AG04450 (cell line): ENCODE data around the gene LPAR3. TPM values are rescaled to one million over a fixed set of nuclear protein-coding genes. Genes with fewer than 3 reads are reported as not detected.

Source experiments
- CTCF ChIA-PET: fragments of 300-600, 350-600 bp; formaldehyde crosslinking; extraction: SDS; loops from one replicate; lab custom pipeline; 2022; ENCODE audit warnings: antibody characterized with exemption, inconsistent platforms; lab: Charles Lee
- POLR2A ChIA-PET: fragments of 350-600 bp; formaldehyde crosslinking; extraction: SDS; loops from one replicate; lab custom pipeline; 2021; ENCODE audit warnings: antibody characterized with exemption, inconsistent platforms; lab: Yijun Ruan, JAX
- DNase-seq: peaks from one replicate; pipeline ENCODE4 v3.0.0-alpha.2; 2011; ENCODE audit warnings: low read depth, low spot score
- H3K27ac ChIP-seq: one replicate; pipeline ENCODE4 v1.5.1; 2012; ENCODE audit warnings: low read depth, low read length, control low read depth
- H3K27me3 ChIP-seq: one replicate; pipeline ENCODE4 v1.6.0; 2012; ENCODE audit warnings: low read length; ENCODE audit not compliant: control insufficient read depth, insufficient read depth
- H3K4me3 ChIP-seq: 2 replicates; pipeline ENCODE4 v1.5.1; 2011; ENCODE audit warnings: mild to moderate bottlenecking, low read depth, low read length, control low read depth
- H3K9me3 ChIP-seq: 2 replicates; pipeline ENCODE4 v1.5.1; 2012; ENCODE audit warnings: low read length; ENCODE audit not compliant: control insufficient read depth, insufficient read depth
- polyA plus RNA-seq: library from polyadenylated mRNA; depleted of rRNA; stranded (reverse); fragments of >200 nt; gene quantifications from 2 replicates; pipeline ENCODE4 v1.2.3, GENCODE V29; 2011
- TF ChIP-seq, protein P1 (sequence below): IDR thresholded peaks from 2 replicates; pipeline ENCODE4 v1.5.1; 2011; ENCODE audit warnings: low read depth, low read length, control low read depth, inconsistent platforms

LPAR3 gene
- polyA plus RNA-seq, 1 experiment = 3.5 TPM

DNA sequence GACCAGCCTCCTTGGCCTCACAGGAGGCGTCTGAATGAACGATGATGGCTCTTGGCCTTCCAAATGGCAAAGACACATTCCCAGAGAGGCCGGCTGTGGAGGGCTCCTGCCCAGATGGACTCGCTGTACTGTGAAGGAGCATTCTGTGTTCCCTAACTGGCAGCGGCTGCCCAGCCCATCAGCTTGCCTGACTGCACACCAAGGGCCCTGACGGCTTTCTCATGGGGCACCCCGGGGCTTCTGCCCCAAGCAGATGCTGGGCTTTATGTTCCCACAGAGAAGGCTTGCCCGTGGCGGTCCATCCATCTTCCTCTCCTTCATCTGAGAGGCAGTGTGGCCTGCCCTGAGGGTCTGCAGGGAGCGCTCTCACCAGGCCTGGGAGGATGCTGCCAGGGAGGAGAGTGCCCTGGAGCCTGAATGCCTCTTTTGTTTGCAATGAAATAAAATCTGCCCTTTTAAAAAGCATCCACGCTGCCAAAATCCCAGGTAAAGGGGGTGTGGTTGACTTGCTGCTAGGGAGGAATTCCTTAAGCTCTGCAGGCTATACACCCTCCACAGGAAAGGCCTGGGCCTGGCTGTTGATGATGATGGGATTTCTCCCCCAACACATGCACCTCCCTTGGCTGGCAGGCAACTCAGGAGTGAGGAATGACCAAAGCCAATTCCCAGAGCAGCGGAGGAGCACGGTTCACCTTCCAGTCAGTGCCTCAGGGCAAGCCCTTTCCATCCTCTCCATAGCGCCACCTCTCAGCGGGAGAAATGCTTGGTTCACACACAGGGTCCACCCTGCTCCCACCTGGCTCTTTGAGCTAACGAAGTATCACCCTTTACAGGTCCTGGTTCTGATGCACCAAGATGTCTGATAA lies 118.1 kb downstream of the LPAR3 start:
- ChIA-PET POLR2A (no interaction called here), CTCF (interaction anchor here (1.0 to 3.6 kb wide), 6 partner anchors 160 to 634 kb away, joined by 3 to 23 read pairs (median 6); no protein-coding TSS in a partner anchor)
- Histone ChIP-seq H3K4me3 (no peak overlapping the region), H3K27ac (no peak overlapping the region), H3K9me3 (no peaks in the 10 kb centered on the region), H3K27me3 (peaks cover 2% of the 10 kb centered on the region)
- DNase-seq = no peak
- TF ChIP-seq, protein P1, sequence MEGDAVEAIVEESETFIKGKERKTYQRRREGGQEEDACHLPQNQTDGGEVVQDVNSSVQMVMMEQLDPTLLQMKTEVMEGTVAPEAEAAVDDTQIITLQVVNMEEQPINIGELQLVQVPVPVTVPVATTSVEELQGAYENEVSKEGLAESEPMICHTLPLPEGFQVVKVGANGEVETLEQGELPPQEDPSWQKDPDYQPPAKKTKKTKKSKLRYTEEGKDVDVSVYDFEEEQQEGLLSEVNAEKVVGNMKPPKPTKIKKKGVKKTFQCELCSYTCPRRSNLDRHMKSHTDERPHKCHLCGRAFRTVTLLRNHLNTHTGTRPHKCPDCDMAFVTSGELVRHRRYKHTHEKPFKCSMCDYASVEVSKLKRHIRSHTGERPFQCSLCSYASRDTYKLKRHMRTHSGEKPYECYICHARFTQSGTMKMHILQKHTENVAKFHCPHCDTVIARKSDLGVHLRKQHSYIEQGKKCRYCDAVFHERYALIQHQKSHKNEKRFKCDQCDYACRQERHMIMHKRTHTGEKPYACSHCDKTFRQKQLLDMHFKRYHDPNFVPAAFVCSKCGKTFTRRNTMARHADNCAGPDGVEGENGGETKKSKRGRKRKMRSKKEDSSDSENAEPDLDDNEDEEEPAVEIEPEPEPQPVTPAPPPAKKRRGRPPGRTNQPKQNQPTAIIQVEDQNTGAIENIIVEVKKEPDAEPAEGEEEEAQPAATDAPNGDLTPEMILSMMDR = no peak

DNA sequence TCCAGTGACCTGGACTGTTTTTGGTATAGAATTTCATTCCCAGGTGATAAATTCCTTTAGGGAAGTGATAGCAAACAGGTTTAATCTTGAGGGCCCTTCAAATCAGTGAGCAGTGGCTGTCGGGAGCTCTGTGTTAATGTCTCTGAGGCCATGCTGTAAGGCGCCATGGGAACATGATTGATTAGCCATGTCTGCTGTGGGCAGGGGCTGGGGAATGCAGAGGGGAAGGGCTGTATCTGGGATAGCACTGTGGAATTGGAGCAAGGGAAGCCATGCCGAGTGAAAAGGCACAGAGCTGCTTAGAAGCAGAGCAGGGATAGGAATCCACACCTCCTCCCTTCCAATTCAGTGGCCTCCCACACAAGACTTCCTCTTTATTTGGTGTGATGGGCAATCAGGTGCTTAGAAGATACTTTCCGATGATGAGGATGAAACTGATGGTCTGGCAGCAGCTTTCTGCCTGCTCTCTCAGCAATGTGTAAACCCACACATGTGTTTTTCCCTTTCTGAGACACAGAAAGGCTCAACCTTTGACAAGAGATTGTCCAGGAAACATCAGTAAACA lies 119.0 kb downstream of the LPAR3 start:
- ChIA-PET POLR2A (no interaction called here), CTCF (interaction anchor here (1.1 to 2.4 kb wide), 2 partner anchors 8 to 123 kb away, joined by 3 to 17 read pairs; no protein-coding TSS in a partner anchor)
- Histone ChIP-seq H3K27me3 (peaks cover 5% of the 10 kb centered on the region), H3K27ac (no peak overlapping the region), H3K4me3 (no peak overlapping the region), H3K9me3 (no peaks in the 10 kb centered on the region)
- TF ChIP-seq, protein P1 = no peak
- DNase-seq = no peak

DNA sequence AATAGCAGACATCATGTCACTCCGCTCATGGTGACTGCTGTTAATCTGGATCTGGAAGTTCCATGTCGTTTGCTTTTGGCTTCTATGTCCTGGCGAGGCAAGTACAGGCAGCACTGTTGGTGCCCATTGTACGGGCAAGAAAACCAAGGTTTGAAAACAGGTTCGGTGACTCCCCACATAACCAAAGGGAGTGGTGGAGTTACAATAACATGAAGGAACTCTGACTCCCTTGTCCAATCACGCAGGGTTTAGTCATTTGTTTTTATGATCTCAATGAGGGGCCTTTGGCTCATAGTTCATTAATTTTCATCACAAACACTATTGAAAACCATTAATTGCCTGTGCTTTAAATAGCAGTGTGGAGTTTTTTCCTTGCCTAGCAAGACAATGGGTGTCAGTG lies 119.8 kb downstream of the LPAR3 start:
- Histone ChIP-seq H3K4me3 (no peak overlapping the region), H3K27ac (no peak overlapping the region), H3K9me3 (no peaks in the 10 kb centered on the region), H3K27me3 (peaks cover 6% of the 10 kb centered on the region)
- TF ChIP-seq, protein P1 = no peak
- CTCF ChIA-PET = interaction anchor here (1.1 to 2.8 kb wide), 13 partner anchors 9 to 864 kb away, joined by 3 to 39 read pairs (median 14); partner anchors contain the start of gene PRKACB
- DNase-seq = no peak
- POLR2A ChIA-PET = no interaction called here

DNA sequence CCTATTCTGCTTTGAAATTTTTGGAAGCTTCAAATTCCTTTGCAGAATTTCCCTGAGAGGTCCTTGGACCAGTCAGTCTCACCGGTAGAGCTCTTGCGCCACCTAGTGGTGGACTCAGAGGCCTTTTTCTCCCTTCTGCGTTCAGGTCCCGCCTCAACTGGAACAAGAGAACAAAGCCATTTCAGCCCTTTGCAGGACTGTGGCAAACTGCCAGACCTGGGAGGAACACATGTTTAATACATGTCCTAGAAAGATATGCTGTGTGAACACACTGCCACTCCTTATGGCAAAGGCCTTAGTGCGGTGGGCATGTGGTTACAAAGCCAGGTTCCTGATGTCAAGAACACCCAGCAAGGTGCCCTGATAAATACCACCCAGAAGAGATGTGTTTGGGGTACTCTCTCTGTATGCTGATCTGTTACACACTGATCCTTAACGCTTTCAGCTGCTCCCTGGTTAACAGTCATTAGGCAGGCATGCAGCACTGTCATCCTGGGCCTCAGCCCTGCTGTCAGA lies 120.5 kb downstream of the LPAR3 start:
- no peaks in the 10 kb centered on the region for H3K9me3 ChIP-seq
- TF ChIP-seq, protein P1 = peak; percentile 98
- POLR2A ChIA-PET = no interaction called here
- no peak overlapping the region for H3K4me3 ChIP-seq
- CTCF ChIA-PET = interaction anchor here (0.6 to 2.8 kb wide), 62 partner anchors 8 to 1351 kb away, joined by 3 to 39 read pairs (median 4); partner anchors contain the start of genes PRKACB, RPF1 and SPATA1
- peaks cover 7% of the 10 kb centered on the region for H3K27me3 ChIP-seq
- no peak overlapping the region for H3K27ac ChIP-seq
- peak; percentile 59 for DNase-seq
